Dermis microvascular lymphatic vessel endothelial cell (primary cell): ENCODE data around the gene JADE1. TPM values are rescaled to one million over a fixed set of nuclear protein-coding genes. Genes with fewer than 3 reads are reported as not detected.

Experiments
- DNase-seq, 2 donors: peaks; one replicate each; pipeline versions ENCODE4 v3.0.0 to v3.0.0-alpha.2; 2010; ENCODE audit warnings: low read depth in 2 of 2
- total RNA-seq: library from RNA; depleted of rRNA; stranded (reverse); fragments of >200 nt; gene quantifications from 2 replicates; pipeline ENCODE4 v1.2.1, GENCODE V29; 2014

The JADE1 gene
- total RNA-seq, 1 donor from 2014 or later = 8.2 TPM

- DNase-seq = peak; percentile 43 to 64
Observed at GRCh38 chr4:128810331-128810870, 901 bp downstream of the JADE1 start.

GRCh38 chr4:128810871-128811570 is 1.5 kb downstream of the JADE1 start:
- peak; percentile 36 to 80 for DNase-seq

- peak; percentile 64 to 94 for DNase-seq
Observed at GRCh38 chr4:128811571-128812441, 2.3 kb downstream of the JADE1 start.

- peak in 1 of 2 donors; percentile 68 for DNase-seq
Observed at GRCh38 chr4:128812442-128813235, 3.1 kb downstream of the JADE1 start.

- no peak for DNase-seq
Observed at GRCh38 chr4:128813965-128814364, 4.5 kb downstream of the JADE1 start.

GRCh38 chr4:128818442-128818841 is 8.9 kb downstream of the JADE1 start:
- no peak for DNase-seq

GRCh38 chr4:128819082-128819742 is 9.7 kb downstream of the JADE1 start:
- no peak for DNase-seq

DNA sequence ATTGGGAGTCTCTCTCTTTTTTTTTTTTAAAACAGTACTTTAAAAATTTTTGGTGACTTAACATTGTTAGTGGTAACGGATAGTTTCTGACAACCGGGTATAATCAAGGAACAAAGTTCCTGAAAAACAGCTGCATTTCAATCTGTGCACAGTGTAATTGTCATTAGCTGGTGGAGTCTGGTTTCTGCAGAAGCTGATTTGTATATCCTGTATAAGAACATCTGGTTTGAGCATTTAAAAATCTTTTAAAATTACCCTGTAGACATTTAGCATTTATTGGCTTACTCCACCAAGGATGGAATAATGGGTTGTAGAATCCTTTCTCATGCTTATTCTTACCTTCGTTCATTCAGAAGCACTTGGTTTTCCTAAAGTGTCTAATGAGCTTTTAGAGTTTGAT is 11.2 kb downstream of the JADE1 start:
- DNase-seq = no peak

- no peak for DNase-seq
Observed at GRCh38 chr4:128821151-128821550, 11.7 kb downstream of the JADE1 start.

GRCh38 chr4:128823025-128823661 is 13.6 kb downstream of the JADE1 start:
- peak in 1 of 2 donors; percentile 22 for DNase-seq

DNA sequence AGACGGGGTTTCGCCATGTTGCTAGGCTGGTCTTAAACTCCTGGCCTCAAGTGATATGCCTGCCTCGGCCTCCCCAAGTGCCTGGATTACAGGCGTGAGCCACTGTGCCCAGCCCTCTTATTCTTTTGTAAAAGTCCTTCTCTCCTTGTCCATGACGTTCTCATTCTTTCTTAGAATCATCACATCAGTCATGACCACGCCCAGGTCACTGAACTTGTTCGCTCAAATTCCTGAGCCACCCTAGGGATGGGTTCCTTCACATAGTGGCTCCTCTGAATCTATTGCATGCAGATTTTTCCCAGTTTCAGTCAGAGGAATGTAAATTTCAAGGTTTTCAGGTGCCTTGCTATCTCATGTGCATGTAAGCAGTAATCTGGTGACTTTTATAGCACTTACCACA is 15.7 kb downstream of the JADE1 start:
- no peak for DNase-seq

DNA sequence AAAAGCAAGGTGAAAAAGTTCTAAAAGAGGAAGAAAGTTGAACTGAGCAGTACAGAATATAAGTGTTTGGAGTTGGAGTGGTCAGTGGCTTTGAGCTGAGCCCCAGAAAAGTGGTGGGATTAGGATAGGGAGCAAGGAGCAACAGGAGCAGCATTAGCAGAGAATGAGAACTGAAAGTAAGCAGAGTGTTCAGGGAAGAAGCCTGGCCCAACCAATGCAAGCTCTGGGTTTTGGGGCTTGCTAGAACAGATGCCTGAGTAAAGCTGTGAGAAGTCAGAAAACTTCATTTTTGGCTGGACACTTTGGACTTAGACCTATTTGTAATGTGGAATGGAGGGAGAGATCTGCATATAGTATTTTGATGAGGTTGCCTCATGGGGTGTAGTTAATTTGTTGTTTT is 17.8 kb downstream of the JADE1 start:
- DNase-seq = no peak

DNA sequence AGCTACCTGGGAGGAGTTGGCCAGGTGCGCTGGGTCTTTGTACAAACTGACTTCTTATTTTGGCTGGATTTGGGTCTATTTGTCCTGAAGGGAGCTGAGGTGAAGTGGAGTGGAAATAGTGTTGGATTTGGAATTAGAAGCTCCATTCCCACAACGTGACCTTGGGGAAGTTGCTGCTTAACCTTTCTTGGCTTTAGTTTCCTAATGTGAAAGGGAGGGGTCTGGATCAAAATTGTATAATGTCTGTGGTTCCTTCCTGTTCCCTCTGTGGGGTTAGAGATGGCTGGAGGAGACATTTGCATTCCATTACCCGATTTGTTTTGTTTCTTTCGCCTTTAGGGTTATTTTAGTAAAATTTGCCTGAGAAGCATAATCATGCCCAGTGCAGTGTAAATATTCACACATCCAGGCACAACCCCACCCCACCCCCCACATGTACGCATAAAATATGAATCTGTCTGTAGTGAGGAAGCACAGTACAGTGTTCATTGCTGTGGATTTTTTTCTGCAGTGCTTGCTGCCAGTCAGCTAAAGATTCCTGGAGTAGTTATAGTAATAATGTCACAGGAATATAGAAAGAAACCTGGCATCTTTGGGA is 21.5 kb downstream of the JADE1 start:
- DNase-seq = peak; percentile 46 to 55

DNA sequence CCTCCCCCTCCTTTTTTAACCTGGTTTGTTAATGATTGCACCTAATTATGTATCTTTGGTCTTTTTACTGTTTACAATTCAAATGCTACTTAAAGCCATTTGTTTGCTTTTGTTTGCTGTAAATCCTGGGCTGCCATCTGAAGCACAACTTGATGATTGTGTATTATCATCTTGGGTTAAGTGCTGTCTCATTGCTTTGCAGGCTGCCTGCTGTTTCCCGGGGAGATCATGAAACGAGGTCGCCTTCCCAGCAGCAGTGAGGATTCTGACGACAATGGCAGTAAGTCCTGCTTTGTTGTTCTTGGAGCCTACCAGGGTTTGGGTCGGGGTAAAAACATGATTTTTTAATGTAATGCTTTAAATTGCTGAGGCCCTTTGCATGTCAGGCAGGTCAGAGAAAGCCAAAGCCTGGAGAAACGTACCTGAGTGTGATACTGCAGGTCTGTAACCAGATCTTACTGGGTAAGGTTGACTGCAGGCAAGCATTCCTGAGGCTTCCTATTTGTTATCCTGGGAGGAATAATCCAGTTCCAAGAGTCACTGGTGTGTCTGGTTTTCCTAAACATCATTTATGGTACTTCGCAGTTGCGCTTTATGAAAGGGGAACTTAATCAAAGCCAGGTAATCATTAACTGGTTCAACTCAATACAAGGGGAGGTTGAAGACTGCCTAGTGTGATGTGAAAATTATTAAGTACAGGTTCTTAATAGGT is 22.2 kb downstream of the JADE1 start:
- DNase-seq = peak in 1 of 2 donors; percentile 31

DNA sequence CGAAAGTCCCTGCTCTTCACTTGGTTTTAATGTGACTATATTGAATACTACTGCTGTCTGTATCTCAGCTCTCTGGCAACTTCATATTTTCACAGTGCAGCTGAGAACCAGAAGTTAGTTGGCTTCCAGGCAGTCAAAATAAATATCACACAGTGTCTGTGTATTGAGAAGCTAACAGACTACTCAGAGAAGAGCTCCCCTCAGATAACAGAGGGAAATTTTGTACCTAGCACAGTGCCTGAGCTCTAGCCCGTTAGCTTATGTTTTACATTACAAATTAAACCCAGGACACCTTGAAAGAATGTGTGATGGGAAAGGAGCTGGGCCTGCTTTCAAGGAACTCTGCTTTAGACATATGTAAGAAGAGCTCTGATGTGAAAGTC is 22.7 kb downstream of the JADE1 start:
- DNase-seq = no peak

GRCh38 chr4:128835498-128836222 is 26.2 kb downstream of the JADE1 start:
- no peak for DNase-seq

DNA sequence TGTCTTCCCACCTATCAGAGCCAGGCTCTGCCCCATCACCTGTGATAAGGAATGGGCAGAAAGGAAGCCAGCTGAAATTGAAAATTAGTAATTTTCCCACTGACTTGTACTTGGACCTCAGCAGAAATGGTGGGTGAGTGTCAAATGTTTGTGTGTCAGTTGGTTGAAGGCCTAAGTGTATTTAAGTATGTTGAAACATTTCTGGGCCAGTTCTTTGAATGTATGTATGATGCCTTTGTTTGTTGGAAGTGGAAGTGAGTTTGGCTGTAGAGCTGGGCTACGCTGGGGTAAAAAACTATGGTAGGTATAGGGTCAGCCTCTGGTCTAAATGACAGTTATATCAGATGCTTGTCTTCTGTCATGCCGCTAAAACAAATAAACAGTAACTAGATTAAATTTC is 27.7 kb downstream of the JADE1 start:
- DNase-seq = no peak

- DNase-seq = no peak
Observed at GRCh38 chr4:128837679-128838078, 28.2 kb downstream of the JADE1 start.
